HG03060 (cell line): ENCODE results near the gene ATPAF2.

Experiments
- ATAC-seq: cut with Tn5 transposase; IDR thresholded peaks from one replicate; pipeline ENCODE4 v1.9.1; 2021; ENCODE audit warnings: low read depth, moderate number of reproducible peaks; ENCODE audit not compliant: unreplicated experiment

Gene ATPAF2

DNA sequence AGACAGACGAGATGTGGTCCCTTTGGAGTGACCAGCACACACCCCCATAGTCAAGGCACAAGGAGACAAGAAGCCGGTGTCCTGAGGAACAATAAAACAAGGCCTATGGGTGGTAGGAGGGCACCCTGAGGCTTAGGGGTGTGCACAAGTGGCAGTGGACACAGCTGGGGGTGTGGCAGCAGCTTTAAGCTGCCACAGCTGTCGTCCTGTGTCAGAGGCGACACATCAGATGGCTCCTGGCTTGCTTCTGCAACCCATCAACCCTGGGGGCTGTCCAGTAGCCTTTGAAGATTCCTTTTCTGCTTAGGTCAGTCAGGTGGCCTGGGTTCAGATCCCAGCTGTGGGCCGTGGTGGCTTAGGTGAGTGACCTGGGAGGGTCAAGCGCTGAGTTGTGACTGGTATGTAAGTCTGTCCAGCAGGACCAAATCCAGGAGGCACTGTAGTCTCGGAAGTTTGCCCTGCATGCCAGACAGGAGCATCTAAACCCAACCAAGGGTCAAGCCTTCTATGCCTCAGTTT, 50.5 kb downstream of the ATPAF2 start:
- no peak for ATAC-seq

DNA sequence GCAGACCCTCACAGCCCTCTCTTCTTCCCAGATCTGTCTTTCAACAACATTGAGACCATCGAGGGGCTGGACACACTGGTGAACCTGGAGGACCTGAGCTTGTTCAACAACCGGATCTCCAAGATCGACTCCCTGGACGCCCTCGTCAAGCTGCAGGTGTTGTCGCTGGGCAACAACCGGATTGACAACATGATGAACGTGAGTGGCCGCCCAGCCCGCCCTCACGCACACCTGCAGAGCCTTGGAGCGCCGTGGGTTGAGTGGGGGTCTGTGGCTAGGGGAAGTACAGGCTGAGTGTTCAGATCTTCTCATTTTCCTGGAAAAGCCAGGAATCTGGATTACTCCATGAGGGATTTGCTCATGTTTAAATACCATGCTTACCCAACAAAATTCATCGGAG, 51.1 kb downstream of the ATPAF2 start:
- no peak for ATAC-seq

DNA sequence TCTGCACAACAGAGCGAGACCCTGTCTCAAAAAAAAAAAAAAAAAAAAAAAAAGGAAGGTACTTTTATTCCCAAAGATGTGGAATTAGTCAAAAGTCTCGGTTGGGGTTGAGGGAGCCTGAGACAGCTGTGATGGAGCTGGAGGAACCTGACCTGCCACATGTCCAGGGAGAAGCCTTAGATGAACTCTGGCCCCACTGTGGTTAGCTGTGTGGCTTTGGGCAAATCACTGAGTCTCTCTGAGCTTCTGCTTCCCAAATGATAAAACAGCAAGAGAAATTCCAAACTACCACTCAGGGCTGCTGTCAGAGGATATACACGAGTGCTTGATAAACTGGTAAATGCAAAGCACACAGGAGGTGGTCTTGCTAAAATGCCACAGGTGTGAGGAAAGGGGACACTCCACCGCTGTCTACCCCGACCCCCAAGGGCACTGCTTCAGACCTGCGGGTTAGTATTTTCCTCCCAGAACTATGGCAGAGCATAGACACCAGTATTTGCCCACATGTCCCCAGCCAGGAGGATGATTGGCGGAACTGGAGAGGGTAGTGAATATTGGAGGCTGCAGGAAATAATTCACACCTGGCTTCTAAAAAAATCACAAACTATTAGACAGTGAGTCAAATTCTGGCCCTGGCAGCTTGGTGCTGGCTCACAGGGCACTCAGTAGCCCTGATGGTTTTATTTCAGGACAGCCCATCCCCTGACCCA, 51.6 kb downstream of the ATPAF2 start:
- no peak for ATAC-seq

DNA sequence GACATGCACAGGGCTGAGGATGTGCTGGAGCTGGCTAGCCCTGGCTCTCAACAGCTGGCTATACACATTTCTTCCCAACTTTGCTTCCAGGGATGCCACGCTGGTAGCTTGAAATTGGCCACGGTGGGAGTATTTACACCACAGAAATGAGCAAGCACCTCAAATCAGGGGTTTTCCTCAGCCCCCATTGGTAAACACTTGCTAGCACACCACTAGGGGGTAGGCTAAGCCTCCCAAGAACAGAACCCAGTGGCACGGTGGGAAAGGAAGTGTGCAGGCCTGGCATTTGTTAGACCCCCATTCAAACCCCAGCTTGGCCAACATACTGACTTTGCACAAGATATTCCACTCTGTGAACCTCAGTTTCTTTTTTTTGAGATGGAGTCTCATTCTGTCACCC, 53.4 kb downstream of the ATPAF2 start:
- no peak for ATAC-seq

DNA sequence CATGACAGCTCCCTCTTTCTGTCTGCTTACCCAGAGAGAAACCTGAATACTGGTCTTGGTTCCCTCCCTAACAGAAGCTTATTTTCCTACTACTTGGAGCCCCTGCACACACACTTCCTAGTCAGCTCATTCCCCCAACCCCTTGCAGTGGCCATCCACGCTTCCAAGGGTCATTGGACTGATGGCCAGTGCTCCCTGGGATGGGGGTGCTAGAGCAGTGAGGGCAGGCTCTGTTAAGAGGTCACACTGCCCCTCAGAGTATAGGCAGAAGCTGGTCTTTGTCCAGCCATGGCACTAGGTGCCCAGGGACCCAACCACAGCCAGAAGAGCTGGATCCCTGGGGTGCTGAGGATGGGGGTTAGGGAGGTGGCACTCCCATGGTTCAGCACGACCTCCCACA, 53.8 kb downstream of the ATPAF2 start:
- no peak for ATAC-seq

DNA sequence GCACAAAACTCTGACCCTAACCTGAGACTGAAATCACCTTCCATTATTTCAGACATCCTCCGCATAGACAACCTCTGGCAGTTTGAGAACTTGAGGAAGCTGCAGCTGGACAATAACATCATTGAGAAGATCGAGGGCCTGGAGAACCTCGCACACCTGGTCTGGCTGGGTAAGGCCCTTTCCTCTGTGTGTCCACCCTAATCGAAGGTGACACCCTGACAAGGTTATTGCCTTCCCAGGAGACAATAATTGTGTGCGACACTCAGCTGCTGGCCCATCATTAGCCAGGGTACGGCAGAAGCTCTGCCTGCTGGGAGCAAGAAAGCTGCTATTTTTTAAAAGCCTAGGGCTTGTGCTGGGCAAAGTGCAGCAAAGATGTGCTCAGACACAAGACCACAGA, 55.2 kb downstream of the ATPAF2 start:
- ATAC-seq: no peak

DNA sequence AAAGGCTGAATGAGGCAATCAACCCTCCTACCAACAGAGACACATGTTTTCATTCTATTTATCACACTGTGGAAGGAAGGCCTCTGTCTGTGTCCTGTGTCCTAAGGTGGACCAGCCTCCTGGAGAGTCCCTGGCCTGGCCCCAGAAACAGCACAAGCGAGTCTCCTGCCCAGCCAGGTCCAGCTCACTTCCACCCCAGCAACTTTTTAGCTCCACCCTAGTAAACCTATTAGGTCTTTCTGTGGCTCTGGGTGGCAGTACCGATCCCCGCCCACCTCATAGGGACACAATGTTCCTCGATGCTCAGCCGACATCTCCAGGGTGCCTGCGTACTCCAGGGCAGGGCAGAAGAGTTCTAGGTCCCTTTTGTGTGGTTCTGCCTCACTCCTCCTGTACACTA, 55.6 kb downstream of the ATPAF2 start:
- no peak for ATAC-seq

DNA sequence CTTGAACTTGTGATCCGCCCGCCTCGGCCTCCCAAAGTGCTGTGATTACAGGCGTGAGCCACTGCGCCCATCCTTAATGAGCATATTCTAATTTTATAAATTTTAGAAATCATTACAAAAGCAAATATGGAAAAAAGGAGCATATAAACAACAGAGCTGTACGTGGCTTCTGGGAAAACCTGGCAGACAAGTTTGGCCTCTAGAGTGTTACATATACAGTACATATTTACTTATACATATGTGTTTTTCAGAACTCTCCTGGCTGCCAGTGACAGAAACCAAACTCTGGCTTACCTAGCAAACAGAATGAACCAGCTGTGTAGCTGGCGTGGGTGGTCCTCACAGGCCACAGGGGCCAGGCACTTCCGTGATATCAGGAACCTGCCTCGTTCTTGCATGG, 56.2 kb downstream of the ATPAF2 start:
- no peak for ATAC-seq

DNA sequence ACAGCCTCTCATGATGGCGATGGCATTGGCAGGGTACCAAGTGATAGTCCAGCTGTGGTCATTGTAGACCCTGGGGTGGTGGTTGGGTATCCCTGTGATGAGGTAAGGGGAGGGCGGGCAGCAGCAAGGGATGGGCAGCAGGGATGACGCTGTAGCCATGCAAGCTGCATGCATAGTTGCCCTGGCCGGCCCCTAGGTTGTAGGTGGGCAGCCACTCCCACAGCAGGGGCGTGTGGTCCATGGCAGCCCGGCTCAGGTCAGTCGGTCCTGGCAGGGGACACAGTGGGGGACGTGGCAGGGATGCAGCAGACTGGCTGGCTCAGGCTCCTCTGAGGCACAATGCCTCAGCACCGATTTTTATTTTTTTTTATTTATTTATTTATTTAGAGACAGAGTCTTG, 57.6 kb downstream of the ATPAF2 start:
- ATAC-seq: no peak

DNA sequence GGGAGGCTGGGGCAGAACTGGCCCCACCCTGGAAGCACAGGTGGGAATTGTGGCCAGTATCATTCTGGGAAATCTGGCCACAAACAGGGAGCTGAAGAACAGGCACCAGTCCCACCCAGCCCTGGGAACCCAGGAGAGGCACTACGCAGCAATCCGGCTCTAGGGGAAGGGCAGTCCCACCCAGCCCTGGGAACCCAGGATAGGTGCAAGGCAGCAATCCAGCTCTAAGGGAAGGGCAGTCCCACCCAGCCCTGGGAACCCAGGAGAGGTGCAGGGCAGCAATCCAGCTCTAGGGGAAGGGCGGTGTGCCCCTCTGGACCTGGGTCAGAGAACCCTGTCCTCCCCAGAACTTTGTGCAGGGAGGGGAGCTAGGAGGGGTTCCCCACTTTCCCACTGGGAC, 59.2 kb downstream of the ATPAF2 start:
- ATAC-seq: no peak

DNA sequence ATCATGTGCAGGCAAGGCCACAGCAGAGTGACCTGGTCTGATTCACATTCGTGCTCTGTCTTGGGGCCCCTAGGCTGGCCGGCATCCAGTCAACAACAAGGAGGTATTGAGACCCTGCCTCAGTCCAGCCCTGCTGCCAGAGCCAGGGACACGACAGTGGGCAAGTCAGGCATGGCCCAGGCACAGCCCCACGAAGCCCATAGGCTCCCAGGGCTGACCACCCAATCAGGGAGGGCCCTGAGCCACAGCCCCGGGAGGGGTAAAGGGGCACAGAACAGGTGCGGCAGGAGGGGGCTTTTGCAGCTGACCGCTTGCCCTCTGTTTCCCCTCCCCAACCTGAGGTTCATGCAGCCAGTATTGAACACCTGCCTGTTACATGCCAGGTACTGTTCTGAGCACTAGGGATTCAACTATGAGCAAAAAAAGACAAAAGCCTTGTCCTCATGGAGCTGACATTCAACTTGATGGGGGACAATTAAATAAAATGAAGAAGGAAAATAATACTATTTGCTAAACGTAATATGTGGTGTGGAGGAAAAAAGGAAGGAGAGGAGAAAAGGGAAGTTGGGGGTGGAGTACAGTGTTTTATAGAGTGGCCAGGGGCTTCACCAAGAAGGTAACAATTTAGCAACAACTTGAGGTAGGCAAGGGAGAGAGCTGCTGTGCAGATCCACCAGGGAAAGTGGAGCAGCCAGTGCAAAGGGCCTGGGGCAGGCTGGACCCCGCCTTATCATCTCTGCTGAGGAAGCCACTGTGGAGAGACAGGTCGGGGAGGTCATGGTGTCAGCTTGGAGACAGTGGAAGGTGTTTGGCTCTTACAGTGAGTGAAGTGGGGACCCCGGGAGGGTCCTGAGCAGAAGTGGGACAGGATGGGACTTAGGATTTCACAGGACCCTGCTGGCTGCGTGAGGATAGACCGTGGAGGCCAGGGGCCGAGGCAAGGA, 60.2 kb downstream of the ATPAF2 start:
- ATAC-seq: no peak

DNA sequence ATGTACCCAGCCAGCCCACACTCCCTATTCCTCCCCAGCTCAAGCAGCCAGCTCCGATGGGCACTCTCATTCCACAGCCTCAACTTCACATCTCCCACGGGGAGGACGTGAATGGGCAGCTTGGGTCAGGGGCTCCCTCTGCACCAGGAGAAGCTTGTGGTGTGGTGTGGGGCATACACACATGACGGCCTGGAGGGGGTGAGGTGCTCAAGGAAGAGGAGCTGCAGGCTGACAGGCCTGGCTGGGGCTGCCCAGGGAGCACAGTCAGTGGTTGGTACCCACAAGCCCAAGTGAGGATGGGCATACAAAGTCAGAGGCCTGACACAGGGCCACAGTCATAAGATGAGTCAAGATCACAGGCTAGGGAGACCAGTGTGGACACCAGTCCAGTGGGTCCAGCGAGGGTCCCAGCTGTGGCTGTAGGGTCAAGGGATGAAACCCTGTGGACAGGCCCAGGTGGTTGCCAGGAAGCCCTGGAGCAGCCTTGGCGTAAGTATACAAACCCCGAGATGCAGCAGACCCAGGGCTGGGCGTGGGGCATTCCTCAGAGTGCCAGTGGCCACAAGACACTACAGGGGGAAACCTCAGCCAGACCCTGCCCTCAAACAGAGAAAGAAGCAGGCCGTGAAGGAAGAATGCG, 61.9 kb downstream of the ATPAF2 start:
- no peak for ATAC-seq

DNA sequence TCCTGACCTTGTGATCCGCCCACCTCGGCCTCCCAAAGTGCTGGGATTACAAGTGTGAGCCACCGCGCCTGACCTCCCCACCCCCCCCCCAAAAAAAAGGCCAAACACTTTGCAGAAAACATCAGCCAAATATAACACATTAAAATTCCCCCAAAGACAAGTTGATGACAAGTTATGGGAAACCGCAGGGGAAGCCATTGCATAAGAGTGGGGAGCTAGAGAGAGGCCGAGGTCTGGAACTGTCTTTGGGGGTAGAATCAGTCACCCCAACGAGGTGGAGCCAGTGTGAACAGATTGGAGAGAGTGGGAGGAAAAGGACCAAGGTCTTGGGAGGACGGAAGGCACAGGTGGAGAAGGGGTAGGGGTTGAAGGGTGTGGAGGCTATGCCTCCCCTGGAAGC, 63.5 kb downstream of the ATPAF2 start:
- no peak for ATAC-seq

DNA sequence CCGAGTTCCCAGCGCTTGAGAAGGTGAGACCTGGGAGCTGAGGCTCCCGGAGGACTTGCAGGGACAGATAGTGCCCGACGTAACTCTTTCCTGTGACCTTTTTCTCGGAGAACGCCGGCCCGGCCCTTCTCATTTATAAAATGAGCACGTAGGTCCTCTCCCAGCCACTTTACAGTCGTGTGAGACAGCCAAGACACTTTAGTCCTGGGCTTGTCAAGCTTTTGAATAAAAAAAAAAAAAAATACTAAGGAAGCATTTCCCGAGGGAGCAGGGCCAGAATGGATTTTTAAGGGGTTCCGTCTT, 66.1 kb downstream of the ATPAF2 start:
- ATAC-seq: no peak

DNA sequence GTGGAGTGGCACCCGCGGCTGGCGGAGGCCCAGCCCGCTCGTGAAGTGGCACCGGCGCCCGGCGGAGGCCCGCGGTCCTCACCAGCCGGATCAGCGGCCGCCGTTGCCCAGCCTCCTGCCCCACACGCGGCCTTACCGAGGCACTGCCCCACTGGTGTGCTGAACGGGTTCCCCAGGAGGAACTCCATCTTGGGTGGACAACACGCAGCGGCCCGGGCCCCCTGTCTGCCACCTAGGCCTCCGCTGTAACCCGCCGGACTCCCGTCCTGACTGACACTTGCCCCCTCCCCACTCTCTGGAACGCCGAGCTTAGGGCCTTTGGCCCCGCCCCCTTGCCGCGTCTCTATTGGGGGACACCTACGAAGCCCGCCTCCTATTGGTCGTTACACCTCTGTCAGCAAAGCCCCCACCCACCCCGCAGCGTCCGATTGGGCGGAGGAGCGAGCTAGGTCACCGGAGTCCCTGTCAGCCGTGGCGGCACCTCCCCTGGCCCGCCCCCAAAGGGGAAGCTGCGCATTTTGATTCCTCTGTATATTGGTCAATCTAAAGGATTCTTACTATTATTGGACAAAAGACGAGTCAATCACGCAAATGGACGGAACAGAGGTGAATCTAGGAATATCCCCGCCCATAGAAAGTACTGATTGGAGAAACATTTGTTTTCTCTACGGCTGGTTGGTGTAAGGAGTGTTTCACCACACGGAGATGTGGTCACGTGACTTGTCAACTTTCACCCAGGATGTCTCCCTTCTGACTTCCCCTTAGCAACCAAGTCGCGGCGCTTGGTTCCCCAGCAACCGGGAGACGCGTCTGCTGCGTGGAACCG, 66.6 kb downstream of the ATPAF2 start, which contains the start of the genes DRC3 and TOM1L2:
DRC3 (plus strand) TSS at position 737 of the 826 bp plus-strand sequence. CDS start 4,737 bp downstream, outside the sequence.
TOM1L2 (minus strand) TSS at position 275 of the 826 bp plus-strand sequence; CDS start at position 188, 87 bp downstream.
- peak; percentile 94 for ATAC-seq

DNA sequence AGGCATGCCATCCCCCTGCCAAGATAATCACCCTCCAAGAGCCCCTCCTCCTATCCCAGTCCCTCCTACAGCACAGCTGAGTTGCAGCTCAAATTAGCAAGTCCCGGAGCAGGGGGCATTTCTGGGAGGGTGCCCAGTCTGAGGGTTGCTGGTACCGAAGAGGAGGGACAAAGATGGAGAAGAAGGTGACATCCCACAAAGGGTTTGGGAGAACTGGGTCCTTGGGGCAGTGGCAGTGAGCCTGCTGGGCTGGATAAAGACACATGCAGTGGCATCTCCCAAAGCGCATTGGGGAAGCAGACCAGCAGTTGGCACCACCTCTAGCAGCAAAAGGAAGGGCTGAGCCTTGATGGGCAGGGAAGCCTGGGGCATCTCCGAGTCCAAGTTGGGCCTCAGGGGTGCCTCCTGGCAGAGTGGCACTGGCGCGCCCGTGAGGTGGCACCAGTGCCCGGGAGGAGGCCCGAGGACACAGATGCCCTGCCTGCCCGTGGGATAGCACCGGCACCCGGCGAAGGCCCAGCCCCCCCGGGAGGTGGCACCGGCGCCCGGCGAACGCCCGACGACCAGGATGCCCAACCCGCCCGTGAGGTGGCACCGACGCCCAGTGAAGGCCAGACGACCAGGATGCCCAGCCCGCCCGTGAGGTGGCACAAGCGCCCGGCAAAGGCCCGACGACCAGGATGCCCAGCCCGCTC, 67.4 kb downstream of the ATPAF2 start:
- no peak for ATAC-seq

DNA sequence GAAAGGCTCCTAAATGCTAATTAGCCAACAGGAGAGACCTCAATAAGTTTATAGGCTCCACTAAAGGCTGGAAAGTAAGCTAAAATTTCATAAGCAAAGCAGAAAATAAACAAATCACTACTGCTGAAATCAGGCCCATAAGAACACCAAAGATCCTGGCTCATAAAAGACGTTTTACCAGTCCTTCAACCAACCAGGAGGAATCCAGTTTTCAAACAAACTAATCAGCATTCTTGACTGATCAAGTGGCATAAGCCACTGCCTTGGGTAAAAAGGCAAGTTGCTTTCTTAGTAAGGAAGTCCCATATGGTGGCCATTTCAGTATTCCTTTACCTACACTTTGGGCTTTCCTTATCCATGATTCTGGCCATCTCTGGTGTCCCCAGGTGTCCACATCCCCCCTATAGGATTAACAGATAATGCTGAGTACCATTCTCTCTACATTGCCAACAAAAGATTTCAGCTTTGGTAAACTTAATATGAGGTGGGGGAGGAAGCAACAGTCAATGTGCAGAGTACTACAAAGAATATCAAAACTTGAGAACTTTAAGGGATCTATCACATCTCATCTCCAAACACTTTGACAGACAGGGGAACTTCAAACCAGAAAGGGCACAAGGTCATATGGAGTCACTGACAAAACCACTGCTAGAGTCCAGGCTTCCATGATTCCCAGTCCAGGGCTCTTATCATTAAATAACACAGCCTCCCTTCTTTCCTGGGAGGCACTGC, 68.1 kb downstream of the ATPAF2 start:
- ATAC-seq: no peak
